ENCODE measurements around the gene CCDC187. TPM values are rescaled to one million over a fixed set of nuclear protein-coding genes. Genes with fewer than 3 reads are reported as not detected.

Gene CCDC187
- total RNA-seq, 1 donor from 2014 or later = 1.4 TPM

DNA sequence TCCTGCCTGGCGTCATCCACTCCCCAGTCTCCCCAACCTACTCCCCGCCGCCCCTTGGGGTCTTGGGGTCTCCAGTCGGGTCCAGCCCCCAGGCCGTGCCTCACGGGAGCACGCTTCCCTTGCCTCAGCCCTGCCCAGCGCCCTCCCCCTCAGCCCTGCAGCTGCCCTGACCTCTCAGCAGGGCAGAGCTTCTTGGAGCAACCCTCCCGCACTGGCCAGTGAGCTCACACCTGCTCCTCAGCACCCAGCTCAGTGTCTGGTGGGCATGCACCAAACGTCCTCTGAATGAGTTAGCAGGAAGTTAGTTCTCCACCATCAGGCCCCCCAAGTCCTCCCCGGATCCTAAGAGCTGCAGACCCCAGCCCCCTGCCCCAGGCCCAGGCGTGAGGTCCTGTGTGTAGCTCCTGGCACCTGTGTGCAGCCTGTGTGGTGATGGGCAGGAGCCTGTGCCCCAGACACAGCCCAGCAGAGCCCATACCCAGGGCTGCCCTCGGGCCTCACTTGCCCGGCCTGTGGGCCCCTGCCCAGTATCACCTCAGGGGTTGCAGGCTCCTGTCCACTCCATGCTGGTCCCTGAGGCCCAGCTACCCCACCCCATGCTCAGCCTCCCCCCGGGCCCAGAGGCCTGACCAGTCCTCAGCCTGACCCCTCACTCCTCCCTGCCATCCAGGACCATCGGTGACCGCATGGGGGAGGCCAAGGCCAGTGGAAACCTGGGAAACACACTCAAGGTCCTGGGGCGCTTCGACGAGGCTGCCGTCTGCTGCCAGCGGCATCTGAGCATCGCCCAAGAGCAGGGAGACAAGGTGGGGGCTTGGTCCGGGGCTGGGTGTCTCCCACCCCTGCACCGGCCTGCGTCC is 31.6 kb upstream of the CCDC187 start:
- DNase-seq (ENCODE audit: low spot score, unreplicated experiment) = no peak
- TF ChIP-seq, protein P1, sequence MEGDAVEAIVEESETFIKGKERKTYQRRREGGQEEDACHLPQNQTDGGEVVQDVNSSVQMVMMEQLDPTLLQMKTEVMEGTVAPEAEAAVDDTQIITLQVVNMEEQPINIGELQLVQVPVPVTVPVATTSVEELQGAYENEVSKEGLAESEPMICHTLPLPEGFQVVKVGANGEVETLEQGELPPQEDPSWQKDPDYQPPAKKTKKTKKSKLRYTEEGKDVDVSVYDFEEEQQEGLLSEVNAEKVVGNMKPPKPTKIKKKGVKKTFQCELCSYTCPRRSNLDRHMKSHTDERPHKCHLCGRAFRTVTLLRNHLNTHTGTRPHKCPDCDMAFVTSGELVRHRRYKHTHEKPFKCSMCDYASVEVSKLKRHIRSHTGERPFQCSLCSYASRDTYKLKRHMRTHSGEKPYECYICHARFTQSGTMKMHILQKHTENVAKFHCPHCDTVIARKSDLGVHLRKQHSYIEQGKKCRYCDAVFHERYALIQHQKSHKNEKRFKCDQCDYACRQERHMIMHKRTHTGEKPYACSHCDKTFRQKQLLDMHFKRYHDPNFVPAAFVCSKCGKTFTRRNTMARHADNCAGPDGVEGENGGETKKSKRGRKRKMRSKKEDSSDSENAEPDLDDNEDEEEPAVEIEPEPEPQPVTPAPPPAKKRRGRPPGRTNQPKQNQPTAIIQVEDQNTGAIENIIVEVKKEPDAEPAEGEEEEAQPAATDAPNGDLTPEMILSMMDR (IDR thresholded peaks at IDR 0.05; ENCODE audit: unreplicated experiment) = no peak
- Mint-ChIP-seq H3K4me1 (ENCODE audit: low read depth) (no peaks in the 10 kb centered on the region), H3K27me3 (no peaks in the 10 kb centered on the region), H3K4me3 (ENCODE audit: low read depth) (no peak overlapping the region), H3K36me3 (ENCODE audit: insufficient read depth) (peaks cover 4% of the 10 kb centered on the region), H3K27ac (no peak overlapping the region), H3K9me3 (ENCODE audit: low read depth) (no peaks in the 10 kb centered on the region)

DNA sequence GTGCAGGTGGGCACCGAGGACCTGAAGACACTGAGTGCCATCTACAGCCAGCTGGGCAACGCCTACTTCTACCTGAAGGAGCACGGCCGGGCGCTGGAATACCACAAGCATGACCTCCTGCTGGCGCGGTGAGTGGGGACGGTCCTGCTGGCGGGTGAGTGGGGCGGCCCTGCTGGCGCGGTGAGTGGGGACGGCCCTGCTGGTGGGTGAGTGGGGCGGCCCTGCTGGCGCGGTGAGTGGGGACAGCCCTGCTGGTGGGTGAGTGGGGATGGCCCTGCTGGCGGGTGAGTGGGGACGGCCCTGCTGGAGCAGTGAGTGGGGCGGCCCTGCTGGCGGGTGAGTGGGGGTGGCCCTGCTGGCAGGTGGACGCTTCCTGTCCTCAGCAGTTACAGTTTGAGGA is 30.6 kb upstream of the CCDC187 start:
- H3K36me3 Mint-ChIP-seq (ENCODE audit: insufficient read depth) = peaks cover 3% of the 10 kb centered on the region
- H3K4me1 Mint-ChIP-seq (ENCODE audit: low read depth) = no peaks in the 10 kb centered on the region
- H3K9me3 Mint-ChIP-seq (ENCODE audit: low read depth) = no peaks in the 10 kb centered on the region
- H3K27ac Mint-ChIP-seq = no peak overlapping the region
- no peak overlapping the region for H3K4me3 Mint-ChIP-seq (ENCODE audit: low read depth)
- H3K27me3 Mint-ChIP-seq = no peaks in the 10 kb centered on the region
- TF ChIP-seq, protein P1 (IDR thresholded peaks at IDR 0.05; ENCODE audit: unreplicated experiment) = no peak
- no peak for DNase-seq (ENCODE audit: low spot score, unreplicated experiment)

DNA sequence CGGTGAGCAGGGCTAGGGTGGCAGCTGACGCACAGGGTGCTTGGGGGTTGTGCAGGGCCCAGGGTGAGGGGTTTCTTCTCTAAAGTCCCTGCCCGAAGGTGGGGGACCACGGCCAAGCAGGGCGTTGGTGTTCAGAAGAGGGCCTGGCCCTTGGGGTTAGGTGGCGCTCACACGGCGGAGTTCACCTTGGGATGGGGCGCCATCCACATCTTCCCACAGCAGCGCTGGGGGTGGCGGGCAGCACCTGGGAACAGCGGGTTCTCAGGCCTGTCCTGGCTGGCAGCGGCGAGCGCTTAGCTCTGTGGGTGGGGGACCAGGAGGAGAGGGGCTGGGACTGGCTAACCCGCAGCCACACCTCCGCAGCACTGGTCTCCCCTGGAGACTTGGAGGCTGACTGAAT is 29.6 kb upstream of the CCDC187 start:
- Mint-ChIP-seq H3K4me1 (ENCODE audit: low read depth) (peaks cover 4% of the 10 kb centered on the region), H3K4me3 (ENCODE audit: low read depth) (no peak overlapping the region), H3K36me3 (ENCODE audit: insufficient read depth) (no peaks in the 10 kb centered on the region), H3K9me3 (ENCODE audit: low read depth) (no peaks in the 10 kb centered on the region), H3K27me3 (no peaks in the 10 kb centered on the region), H3K27ac (no peak overlapping the region)
- TF ChIP-seq, protein P1 (IDR thresholded peaks at IDR 0.05; ENCODE audit: unreplicated experiment) = no peak
- DNase-seq (ENCODE audit: low spot score, unreplicated experiment) = no peak

DNA sequence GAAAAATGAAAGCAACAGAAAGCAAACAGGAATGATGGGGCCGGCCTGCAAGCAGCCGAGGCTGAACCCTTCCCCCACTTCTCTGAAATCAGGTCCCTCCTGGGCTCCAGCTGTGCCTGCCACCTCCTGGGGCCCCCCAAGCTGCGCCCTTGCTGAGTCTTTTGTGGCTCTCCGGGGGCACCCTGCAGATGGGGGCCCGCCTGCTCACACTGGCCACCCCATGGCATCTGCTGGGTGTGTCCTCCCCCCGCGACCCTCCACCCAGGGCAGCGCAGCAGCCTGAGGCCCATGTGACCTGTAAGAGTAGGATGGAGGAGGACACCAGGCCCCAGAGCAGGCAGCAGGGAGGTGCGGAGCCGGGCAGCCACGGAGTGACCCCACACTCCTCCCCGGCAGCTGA is 29.2 kb upstream of the CCDC187 start:
- Mint-ChIP-seq H3K27me3 (no peaks in the 10 kb centered on the region), H3K36me3 (ENCODE audit: insufficient read depth) (no peaks in the 10 kb centered on the region), H3K9me3 (ENCODE audit: low read depth) (no peaks in the 10 kb centered on the region), H3K4me3 (ENCODE audit: low read depth) (no peak overlapping the region), H3K4me1 (ENCODE audit: low read depth) (peaks cover 4% of the 10 kb centered on the region), H3K27ac (no peak overlapping the region)
- DNase-seq (ENCODE audit: low spot score, unreplicated experiment) = no peak
- TF ChIP-seq, protein P1 (IDR thresholded peaks at IDR 0.05; ENCODE audit: unreplicated experiment) = no peak

DNA sequence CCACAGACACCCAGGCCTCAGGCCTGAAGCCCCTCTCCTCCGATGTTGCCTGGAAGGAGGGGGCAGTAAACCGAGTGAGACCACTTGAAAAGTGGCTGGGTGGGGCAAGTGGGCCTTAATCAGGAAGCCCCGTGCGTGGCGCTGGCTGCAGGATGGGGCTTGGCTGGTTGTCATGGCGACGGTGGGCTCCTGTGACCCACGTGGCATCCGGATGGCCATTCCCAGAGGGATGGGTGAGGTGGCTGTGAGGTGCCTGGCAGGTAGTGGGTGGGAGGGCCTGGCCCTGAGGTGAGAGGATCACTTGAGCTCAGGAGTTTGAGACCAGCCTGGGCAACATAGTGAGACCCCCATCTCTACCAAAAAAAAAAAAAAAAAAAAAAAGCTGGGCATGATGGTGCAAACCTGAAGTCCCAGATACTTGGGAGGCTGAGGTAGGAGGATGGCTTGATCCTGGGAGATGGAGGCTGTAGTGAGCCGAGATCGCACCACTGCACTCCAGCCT is 28.6 kb upstream of the CCDC187 start:
- no peaks in the 10 kb centered on the region for H3K27me3 Mint-ChIP-seq
- no peak overlapping the region for H3K4me3 Mint-ChIP-seq (ENCODE audit: low read depth)
- H3K36me3 Mint-ChIP-seq (ENCODE audit: insufficient read depth) = no peaks in the 10 kb centered on the region
- DNase-seq (ENCODE audit: low spot score, unreplicated experiment) = no peak
- TF ChIP-seq, protein P1 (IDR thresholded peaks at IDR 0.05; ENCODE audit: unreplicated experiment) = no peak
- H3K4me1 Mint-ChIP-seq (ENCODE audit: low read depth) = peaks cover 4% of the 10 kb centered on the region
- no peaks in the 10 kb centered on the region for H3K9me3 Mint-ChIP-seq (ENCODE audit: low read depth)
- H3K27ac Mint-ChIP-seq = no peak overlapping the region
